GM18868 (cell line): ENCODE data around the gene MTMR3.
"Not testable (repeated sequence)": the region's sequence is repeated elsewhere in the genome, so short reads cannot be mapped to it uniquely, and the experiment has no call there.

Experiments used
- ATAC-seq: cut with Tn5 transposase; IDR thresholded peaks from one replicate; pipeline ENCODE4 v1.9.1; 2021; ENCODE audit warnings: mild to moderate bottlenecking, moderate library complexity; ENCODE audit not compliant: unreplicated experiment

The MTMR3 gene

DNA sequence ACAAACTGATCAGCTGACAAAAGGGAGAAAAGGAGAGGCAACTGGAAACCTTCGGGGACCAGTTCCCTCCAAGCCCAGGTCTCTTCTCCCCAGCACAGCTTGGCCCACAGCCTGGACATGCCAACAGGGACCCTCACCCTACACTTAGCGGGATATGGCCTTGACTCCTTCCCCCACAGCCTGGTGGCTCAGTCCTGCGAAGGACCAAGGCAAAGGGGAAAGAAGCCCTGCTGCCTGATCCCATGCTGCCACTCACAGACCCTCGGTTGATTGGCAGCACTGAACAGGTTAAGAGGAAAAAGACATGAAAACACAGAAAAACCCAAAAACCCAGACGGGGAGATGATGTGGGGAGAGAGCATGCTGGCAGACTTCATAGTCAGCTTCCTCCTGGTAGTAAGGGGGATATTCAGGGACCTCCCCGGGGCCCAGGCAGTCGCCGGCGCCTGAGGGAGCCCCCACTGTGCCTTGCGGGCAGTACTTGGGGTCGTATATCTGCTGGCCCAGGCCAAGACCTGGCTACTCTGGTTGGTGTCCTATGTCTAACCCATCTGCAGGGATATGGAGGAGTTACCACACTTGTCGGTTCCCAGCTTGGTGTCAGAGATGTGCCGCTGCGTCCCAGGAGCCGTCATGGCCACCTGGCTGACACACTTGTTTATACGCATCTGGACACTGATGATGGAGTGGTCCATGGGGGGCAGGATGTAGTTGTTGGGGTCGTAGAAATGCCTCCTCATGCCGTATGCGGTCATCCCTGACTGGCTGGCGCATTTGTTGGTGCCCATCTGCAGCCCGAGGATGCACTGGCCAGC lies 163.1 kb downstream of the MTMR3 start:
- no peak for ATAC-seq

DNA sequence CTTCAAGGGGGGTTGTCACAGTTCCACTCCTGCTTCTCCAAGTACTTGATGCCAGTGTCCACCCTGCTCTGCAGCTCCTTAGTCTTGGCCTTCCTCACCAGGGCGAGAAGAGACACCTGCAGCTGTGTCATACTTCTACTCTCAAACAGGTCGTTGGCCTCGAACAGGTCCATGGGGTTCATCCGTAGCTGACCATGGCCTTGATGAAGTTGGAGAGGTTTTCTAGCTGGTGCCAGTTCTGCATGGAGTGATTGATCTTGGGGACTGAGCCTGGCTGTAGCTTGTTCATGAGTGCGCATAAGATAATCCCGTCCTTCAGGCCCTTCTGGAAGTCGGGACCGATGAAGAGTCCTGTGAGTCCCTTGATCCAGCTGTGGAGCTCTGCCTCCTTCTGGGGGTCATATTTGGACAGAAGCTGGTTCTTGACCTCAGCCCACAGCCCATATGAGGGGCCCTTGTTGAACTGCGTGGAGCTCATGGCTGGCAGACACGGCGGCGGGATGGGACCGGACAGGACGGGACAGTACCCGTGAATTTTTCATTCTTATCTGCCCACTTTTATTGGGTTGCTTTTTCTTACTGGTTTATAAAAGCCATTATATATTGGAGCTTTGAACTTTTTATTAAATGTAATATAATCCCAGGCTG lies 163.9 kb downstream of the MTMR3 start:
- no peak for ATAC-seq

DNA sequence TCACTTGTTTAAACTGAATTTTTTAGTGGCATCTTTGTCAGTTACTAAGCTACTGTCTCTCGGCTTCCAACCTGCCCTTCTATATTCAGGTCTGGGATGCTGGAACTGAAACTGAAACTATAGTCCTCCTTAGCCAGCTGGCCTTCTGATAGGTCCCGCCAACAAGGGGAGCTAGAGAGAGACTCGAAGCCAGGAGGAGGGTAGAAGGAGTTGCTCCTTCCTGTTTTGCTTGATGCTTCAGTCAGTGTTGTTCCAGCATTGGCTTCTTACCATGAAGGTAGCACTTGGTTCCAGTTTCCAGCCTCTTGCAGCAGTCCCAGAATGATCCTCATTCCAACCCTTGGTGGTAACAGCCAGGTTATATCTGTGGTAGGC lies 164.4 kb downstream of the MTMR3 start:
- no peak for ATAC-seq

DNA sequence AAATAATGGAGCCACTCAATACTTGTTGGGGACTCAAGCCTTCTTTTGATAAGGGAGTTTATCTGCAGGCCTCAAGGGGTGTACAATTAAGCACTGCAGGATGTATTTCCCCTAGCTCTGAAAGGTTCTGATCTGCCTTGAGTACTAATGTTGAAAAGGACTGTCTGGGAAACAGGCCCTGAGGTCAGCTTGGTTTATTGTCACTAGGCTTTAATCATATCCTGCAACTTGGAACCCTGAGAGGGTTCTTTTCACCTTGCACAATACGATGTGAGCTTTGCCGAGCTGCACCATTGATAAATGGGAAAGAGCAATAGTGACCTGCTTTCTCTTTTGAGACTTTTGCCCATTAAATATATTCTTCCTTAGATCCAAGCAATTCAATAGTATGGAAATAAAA lies 165.7 kb downstream of the MTMR3 start:
- no peak for ATAC-seq

DNA sequence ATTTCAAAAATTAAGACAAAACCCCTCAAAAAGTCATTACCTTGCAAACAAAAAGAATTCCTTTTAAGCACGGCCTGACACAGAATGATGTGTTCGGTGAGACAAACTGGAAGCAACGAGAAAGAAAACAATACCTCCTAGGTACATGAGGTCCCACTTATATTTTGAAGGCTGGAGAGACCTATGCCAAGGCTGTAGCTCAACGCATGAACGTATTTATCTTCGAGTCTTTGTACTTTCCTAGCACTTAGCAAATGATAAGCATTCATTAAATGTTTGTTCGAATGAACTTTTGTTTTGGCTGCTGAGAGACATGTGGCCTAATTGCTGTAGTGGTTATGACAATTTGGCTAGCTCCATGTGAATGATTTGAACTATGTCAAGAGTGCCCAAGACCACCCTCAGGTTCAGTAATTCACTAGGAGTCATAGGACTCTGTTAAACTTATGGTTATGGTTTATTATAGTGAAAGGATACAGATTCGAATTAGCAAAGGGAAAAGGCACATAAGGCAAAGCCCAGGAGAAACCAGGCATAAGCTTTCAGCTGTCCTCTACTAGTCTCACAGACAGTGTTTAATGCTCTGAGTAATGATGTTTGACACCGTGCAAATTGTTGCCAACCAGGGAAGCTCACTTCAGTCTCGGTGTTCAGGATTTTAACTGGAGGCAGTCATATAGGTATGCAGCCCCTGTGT lies 171.2 kb downstream of the MTMR3 start:
- no peak for ATAC-seq

DNA sequence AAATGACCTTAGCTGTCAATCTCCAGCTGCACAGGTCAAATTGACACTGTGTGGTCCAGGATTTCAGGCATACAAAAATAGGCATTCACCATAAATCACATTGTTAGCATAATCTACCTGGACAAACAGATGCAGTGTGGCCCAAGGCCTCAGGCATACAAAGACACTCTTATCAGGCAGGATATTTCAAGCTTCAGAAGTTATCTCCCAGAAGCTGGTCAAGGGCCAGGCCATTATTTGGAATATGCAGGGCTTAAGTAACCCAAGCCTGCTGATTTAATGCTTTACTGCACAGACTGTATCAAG lies 171.7 kb downstream of the MTMR3 start:
- ATAC-seq = no peak

DNA sequence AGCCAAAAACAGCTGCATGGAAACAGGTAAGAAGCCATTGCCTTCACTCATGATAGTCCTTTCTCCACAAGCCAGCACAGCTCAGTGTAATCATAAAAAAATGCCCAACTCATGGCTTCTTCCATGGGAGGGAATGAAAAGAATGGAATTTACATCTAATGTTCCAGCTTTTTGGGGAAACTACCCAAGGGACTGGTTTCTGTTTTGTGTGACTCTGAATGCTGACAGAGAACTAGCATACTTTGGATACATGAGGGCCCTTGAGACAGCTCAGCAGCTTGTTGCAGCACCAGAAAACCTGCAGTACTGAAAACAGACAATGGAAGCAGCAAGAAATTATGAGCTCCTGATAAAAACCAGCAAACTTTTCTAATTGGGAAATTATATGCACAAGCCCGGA lies 173.0 kb downstream of the MTMR3 start:
- no peak for ATAC-seq

DNA sequence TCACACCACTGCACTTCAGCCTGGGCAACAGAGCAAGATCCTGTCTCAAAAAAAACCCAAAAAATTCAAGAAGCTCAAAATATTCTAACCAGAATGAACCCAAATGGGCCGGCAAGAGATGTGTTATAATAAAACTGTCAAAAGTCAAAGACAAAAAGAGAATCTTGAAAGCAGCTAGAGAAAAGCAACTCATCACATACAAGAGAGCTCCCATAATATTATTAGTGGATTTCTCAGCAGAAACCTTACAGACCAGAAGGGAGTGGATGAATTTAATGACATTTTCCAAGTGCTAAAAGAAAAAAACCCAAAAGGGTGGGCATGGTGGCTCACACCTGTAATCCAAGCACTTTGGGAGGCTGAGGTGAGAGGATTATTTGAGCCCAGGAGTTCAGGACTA lies 174.4 kb downstream of the MTMR3 start:
- ATAC-seq = no peak

DNA sequence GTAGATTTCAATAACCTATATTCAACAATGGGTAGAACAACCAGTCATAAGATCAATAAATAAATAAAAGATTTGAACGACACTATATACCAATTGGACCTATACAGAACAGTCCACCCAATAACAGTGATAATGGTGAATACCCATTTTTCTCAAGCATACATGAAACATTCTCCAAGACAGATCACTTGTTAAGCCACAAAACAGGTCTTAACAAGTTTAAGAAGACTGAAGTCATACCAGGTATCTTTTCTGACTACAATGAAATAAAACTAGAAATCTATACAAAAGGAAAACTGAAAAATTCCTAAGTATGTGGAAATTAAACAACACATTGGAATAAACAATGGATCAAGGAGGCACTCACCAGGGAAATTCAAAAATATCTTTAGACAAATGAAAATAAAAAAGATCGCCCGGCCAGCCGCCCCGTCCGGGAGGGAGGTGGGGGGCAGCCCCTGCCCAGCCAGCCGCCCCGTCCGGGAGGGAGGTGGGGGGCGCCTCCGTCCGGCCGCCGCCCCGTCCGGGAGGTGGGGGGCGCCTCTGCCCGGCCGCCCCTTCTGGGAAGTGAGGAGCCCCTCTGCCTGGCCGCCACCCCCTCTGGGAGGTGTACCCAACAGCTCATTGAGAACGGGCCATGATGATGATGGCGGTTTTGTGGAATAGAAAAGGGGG lies 176.5 kb downstream of the MTMR3 start:
- ATAC-seq = not testable (repeated sequence)

DNA sequence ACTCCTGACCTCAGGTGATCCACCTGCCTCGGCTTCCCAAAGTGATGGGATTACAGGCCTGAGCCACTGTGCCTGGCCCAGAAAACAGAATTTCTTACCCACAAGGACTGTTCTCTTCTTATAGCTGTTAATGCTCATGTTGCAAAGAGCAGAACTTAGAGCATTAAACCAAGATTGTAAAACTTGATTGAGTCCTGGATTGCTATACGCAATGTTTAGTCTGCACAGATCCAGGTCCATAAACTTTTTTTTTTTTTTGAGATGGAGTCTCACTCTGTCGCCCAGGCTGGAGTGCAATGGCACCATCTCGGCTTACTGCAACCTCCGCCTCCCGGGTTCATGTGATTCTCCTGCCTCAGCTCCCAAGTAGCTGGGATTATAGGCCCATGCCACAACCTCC lies 178.1 kb downstream of the MTMR3 start:
- not testable (repeated sequence) for ATAC-seq

DNA sequence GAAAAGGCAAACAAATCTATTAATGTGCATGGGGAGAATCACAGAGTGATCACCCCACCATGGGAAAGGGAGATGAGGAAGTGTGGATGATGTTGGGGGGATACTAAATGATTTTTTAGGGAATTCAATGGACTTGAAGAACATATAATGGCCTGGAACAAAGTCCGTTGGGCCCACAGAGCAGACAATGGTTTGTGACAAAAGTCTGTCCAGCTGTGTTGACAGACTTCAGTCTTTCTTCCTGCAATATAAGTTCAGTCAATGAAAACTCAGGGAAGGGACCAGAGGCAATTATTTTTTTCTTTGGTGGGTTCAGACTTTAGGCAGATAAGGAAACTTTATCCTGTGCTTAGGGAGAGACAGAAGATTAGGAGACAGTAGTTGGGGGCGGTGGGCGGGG lies 179.3 kb downstream of the MTMR3 start:
- ATAC-seq = no peak

DNA sequence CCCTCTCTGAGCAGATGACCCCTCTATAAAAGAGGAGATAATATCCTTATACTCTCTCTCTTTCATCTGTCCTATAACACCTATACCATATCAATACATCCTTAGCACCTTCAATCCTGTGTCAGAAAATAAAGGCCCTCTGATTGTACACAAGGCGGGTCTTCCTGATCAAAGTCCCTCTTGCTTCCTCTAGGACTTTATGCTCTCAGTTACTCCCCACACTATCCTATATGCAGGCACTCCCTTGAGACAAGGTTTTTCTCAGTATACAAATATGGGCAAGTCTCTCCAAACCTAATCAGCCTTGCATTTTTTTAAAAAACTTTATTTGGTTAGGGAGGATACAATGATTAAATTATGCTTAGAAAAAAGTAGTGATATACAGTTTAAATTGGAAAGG lies 180.0 kb downstream of the MTMR3 start:
- no peak for ATAC-seq

DNA sequence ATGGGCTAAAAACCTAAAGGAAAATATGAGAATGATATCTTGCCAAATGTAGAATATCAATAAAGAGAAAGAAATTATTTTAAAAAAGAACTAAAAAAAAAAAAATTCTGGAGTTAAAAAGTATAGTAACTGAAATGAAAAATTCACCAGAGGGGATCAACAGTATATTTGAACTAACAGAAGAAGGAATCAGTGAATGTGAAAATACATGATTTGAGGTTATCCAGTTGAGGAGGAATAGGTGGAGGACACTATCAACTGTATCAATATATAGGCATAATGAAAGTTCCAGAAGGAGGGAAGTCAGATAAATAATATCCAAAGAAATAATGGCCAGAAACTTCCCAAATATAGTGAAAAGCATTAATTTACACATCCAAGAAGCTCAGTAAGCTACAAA lies 181.2 kb downstream of the MTMR3 start:
- no peak for ATAC-seq

DNA sequence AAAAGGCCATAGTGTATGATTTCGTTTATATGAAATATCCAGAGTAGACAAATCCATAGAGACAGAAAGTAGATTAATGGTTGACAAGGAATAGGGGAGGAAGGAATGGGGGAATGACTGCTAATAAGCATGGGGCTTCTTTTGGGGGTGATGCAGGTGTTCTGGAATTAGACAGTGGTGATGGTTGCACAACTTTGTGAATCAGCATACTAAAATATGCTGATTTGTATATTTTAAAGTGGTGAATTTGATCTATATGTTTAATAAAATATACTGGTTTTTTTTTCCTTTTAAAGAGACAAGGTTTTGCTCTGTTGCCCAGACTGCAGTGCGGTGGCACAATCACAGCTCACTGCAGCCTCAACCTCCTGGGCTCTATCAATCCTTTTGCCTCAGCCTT lies 190.8 kb downstream of the MTMR3 start:
- no peak for ATAC-seq

DNA sequence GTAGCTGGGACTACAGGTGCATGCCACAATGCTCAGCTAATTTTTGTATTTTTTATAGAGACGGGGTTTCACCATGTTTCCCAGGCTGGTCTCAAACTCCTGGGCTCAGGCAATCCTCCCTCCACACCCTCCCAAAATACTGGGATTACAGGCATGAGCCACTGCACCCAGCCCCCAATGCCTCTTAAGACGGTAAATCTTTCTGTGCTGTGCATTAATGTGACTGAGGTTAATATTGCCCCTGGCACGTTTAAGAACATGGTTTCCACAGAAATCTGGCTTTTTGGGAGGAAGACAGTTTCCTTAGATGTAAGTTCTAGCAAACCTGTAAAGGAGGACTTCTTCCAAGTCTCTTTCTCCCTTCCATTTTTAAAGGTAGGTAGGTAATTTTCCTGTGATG lies 191.2 kb downstream of the MTMR3 start:
- no peak for ATAC-seq

DNA sequence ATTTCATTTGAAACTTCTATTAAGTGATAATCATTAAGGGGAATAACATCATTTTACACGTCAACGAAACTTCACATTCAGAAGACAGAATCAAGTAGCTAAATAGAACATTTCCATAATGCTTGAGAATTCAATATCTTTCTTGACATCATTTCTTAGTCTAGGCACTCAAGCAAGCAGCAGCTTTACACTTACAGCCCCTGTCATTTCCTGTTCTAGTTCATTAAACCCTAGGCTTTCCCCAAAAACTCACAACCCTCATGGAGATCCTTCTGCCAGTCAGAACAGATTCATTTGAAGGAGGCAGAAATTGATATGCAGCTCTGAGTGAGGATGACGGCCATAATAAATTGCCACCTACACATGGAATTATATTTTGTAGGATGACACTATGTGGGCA lies 192.0 kb downstream of the MTMR3 start:
- no peak for ATAC-seq

DNA sequence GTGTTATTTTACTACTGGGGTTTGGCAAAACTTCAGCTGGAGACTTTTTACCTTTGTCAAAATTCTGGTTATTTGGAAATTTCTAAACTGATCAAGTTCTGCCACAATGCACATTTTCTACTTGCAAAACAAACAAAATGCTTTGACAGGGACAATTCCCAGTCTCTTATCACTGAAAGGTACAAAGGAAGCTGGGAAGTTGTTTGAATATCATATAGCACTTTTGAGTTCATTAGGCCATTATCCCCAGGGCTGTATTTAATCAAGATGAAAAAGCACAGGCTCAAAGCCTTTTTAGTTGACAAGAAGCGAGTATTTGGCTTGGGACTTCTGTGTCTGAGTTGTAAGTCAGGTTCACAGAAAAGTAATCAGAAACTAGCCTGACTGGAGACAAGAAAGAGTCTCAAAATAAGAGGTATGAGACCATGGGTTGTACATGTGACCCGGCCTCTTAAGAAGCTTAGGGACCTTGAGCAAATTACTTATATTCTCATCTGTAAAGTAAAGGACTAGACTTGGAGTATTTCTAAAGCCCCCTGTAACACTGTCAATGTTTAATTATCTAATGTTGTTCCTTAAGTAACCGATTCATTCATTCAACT lies 194.4 kb downstream of the MTMR3 start:
- ATAC-seq = no peak

DNA sequence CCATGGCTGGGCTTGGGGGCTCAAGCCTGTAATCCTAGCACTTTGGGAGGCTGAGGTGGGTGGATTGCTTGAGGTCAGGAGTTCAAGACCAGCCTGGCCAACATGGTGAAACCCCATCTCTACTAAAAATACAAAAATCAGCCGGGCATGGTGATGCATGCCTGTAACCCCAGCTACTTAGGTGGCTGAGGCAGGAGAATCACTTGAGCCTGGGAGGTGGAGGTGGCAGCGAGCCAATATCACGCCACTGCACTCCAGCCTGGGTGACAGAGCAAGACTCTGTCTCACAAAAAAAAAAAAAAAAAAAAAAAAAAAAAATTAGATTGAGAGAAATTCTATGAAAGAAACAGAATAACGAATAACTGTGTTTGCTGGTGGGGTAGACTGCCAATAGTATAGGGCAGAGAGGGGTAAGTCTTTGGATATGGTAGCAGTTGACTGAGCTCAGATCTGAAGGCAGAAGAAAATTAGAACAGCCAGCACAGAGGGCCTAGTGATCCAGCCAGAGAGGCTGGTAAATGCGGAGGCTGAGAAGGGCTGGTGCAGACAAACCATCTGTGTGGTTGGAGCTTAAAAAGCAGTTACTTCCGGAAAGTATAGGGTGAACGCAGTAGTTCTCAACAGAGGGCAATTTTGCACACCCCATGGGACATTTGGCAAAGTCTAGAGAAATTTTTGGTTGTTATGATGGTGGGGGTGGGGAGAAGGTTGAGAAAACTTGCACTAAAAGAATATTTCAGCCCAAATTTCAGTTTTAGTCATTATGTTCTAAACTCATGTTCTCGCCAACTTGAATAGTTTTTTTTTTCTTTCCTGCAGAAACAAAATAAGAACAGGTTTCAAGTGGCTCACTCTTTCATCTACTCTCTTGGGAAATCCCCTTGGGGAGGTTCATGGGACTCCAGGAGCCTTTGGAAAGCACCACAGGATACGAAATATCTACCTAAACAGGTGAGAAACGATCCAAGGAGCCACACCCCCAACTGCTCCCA lies 195.6 kb downstream of the MTMR3 start:
- no peak for ATAC-seq

DNA sequence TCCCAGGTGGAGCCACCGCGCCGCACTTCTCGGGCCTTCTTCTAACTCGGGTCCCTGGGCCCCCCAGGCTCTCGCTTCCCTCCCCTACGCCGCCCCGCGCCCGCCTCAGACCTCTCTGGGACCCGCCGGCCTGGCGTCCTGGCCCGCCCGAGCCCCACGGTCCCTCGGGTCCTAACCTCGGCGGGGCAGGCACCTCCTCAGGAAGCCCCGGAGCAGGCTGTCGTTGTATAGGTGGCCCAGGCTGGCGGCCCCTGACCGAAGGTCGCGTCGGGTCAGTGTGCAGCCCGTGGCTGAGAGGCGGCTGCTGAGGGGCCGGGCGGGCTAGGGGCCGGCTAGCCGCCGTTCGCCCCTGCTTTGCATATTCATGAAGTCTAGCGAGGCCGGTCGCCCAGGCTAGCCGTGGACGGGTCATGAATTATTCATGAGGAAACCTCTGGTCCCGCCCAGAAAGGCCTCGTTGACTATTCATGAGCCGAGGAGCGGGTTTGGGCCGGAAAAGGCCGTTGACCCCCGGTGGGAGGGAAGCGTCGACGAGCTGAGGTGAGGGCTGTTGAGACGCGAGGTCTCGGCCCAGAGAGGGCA lies 197.1 kb downstream of the MTMR3 start, which contains the start of gene HORMAD2:
HORMAD2 (plus strand) TSS at position 513 of the 582 bp plus-strand sequence. CDS start 13,489 bp downstream, outside the sequence.
- no peak for ATAC-seq
